ENCODE data around the gene EEF1A1. TPM values are rescaled to one million over a fixed set of nuclear protein-coding genes. Genes with fewer than 3 reads are reported as not detected.

EEF1A1 gene
- total RNA-seq, 1 donor from 2014 or later: 9,028 TPM

GRCh38 chr6:73503027-73503772 lies 17.6 kb downstream of the EEF1A1 start:
- ATAC-seq (peak; percentile 65), DNase-seq (no peak)
- intact Hi-C loops (cut with DNase I): no loop called here
- H3K4me3 ChIP-seq: no peak overlapping the region
- H3K4me1 ChIP-seq: no peaks in the 10 kb centered on the region
- H3K36me3 ChIP-seq: peaks cover 61% of the 10 kb centered on the region
- H3K27ac ChIP-seq: no peak overlapping the region
- TF ChIP-seq, protein P1, sequence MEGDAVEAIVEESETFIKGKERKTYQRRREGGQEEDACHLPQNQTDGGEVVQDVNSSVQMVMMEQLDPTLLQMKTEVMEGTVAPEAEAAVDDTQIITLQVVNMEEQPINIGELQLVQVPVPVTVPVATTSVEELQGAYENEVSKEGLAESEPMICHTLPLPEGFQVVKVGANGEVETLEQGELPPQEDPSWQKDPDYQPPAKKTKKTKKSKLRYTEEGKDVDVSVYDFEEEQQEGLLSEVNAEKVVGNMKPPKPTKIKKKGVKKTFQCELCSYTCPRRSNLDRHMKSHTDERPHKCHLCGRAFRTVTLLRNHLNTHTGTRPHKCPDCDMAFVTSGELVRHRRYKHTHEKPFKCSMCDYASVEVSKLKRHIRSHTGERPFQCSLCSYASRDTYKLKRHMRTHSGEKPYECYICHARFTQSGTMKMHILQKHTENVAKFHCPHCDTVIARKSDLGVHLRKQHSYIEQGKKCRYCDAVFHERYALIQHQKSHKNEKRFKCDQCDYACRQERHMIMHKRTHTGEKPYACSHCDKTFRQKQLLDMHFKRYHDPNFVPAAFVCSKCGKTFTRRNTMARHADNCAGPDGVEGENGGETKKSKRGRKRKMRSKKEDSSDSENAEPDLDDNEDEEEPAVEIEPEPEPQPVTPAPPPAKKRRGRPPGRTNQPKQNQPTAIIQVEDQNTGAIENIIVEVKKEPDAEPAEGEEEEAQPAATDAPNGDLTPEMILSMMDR (IDR thresholded peaks at IDR 0.05): no peak
- no peaks in the 10 kb centered on the region for H3K27me3 ChIP-seq
- H3K9me3 ChIP-seq: no peaks in the 10 kb centered on the region

DNA sequence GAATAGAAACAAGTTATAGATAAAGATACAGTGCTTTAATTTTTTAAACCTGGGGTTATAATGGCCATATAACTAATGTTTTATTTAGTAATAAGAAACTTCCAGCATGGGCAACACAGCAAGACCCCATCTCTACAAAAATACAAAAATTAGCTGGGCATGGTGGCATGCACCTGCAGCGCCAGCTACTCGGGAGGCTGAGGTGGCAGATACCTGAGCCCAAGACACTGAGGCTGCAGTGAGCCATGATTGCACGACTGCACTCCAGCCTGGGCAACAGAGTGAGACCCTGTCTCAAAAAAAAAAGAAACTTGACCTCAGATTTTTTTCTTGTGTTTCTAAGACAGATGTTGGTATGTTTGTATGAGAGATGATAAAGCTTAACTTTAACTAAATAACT lies 22.9 kb downstream of the EEF1A1 start:
- Histone ChIP-seq H3K27ac (no peak overlapping the region), H3K27me3 (no peaks in the 10 kb centered on the region), H3K36me3 (peaks cover 84% of the 10 kb centered on the region), H3K4me1 (no peaks in the 10 kb centered on the region), H3K9me3 (no peaks in the 10 kb centered on the region), H3K4me3 (no peak overlapping the region)
- TF ChIP-seq, protein P1 (IDR thresholded peaks at IDR 0.05): no peak
- DNase-seq (no peak), ATAC-seq (no peak)
- intact Hi-C loops (cut with DNase I): no loop called here

- Histone ChIP-seq H3K27me3 (no peaks in the 10 kb centered on the region), H3K4me3 (no peak overlapping the region), H3K4me1 (no peaks in the 10 kb centered on the region), H3K9me3 (no peaks in the 10 kb centered on the region), H3K36me3 (peaks cover 61% of the 10 kb centered on the region), H3K27ac (no peak overlapping the region)
- no peak for DNase-seq
- no peak for ATAC-seq
- TF ChIP-seq, protein P1 (IDR thresholded peaks at IDR 0.05): no peak
- intact Hi-C loops (cut with DNase I): no loop called here
Observed at GRCh38 chr6:73491377-73491776, 29.5 kb downstream of the EEF1A1 start.

DNA sequence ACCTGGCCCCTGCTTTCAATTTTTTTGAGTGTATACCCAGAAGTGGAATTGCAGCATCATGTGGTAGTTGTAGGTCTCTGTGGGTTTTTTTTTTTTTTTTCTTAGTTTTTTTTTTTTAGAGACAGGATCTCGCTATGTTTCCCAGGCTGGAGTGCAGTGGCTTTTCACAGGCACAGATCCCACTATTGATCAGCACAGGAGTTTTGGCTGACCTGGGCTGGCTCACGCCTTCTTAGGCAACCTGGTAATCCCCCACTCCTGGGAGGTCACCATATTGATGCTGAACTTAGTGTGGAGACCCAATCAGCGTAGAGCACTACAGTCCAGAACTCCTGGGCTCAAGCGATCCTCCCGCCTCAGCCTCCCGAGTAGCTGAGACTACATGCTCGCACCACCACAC lies 33.4 kb downstream of the EEF1A1 start:
- peaks cover 71% of the 10 kb centered on the region for H3K36me3 ChIP-seq
- TF ChIP-seq, protein P1 (IDR thresholded peaks at IDR 0.05): no peak
- H3K27ac ChIP-seq: no peak overlapping the region

DNA sequence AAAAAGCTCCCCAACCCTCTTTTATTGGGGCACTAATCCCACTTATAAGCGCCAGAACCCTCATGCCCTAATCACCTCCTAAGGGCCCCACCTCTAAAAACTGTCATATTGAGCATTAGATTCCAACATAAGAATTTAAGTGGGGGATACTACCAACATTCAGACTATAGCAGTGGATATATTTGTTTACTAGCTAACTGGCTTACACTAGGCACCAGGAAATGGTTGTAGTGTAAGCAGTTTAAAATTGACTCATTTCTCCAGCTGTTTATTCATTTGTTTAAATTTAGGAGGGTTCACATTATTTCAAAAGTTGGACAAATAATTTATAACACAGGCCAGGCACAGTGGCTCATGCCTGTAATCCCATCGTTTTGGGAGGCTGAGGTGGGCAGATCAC lies 36.4 kb downstream of the EEF1A1 start:
- Histone ChIP-seq H3K27me3 (no peaks in the 10 kb centered on the region), H3K4me3 (no peak overlapping the region), H3K9me3 (no peaks in the 10 kb centered on the region), H3K4me1 (no peaks in the 10 kb centered on the region), H3K36me3 (peaks cover 93% of the 10 kb centered on the region), H3K27ac (no peak overlapping the region)
- no peak for DNase-seq
- TF ChIP-seq, protein P1 (IDR thresholded peaks at IDR 0.05): no peak
- ATAC-seq: no peak
- intact Hi-C loops (cut with DNase I): no loop called here

More for the DNA sequence above, 33.4 kb downstream of the EEF1A1 start:
- intact Hi-C loops (cut with DNase I): no loop called here
- Histone ChIP-seq H3K9me3 (no peaks in the 10 kb centered on the region), H3K4me3 (no peak overlapping the region), H3K4me1 (no peaks in the 10 kb centered on the region), H3K27me3 (no peaks in the 10 kb centered on the region)
- ATAC-seq: no peak
- DNase-seq: no peak

All from upper lobe of right lung (tissue), 1 donor.